ENCODE measurements around the gene WIPF1. TPM values are rescaled to one million over a fixed set of nuclear protein-coding genes. Genes with fewer than 3 reads are reported as not detected.

WIPF1 gene
- total RNA-seq, 1 donor from 2014 or later = 60.1 TPM

DNA sequence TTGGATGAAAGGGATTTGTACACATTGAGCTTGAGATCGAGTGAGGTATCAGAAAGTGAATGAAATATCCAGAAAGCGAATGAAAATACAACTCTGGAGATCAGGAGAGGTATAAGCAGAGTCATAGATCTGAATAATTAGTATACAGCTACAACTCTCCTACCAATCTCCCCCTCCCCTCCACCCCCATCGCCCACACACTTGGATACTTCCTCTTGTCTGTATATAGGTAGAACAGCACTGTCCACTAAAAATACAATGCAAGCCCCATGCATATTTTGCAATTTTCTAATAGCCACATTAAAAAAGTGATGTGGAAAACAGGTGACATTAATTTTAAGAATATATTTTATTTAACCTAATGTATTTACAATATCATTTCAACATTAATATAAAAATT is 23.7 kb upstream of the WIPF1 start:
- no peak for DNase-seq (ENCODE audit: extremely low spot score, unreplicated experiment)
- Mint-ChIP-seq H3K27me3 (ENCODE audit: unreplicated experiment) (no peaks in the 10 kb centered on the region), H3K4me3 (ENCODE audit: unreplicated experiment) (no peak overlapping the region), H3K36me3 (ENCODE audit: unreplicated experiment) (peaks cover 10% of the 10 kb centered on the region), H3K4me1 (ENCODE audit: unreplicated experiment) (peaks cover 28% of the 10 kb centered on the region), H3K9me3 (ENCODE audit: unreplicated experiment) (no peaks in the 10 kb centered on the region), H3K27ac (ENCODE audit: unreplicated experiment) (no peak overlapping the region)
- TF ChIP-seq CTCF (IDR thresholded peaks at IDR 0.05) = no peak

- Mint-ChIP-seq H3K27ac (ENCODE audit: unreplicated experiment) (no peak overlapping the region), H3K4me1 (ENCODE audit: unreplicated experiment) (peaks cover 48% of the 10 kb centered on the region), H3K9me3 (ENCODE audit: unreplicated experiment) (no peaks in the 10 kb centered on the region), H3K36me3 (ENCODE audit: unreplicated experiment) (peaks cover 4% of the 10 kb centered on the region), H3K27me3 (ENCODE audit: unreplicated experiment) (no peaks in the 10 kb centered on the region), H3K4me3 (ENCODE audit: unreplicated experiment) (no peak overlapping the region)
- DNase-seq (ENCODE audit: extremely low spot score, unreplicated experiment) = no peak
- TF ChIP-seq CTCF (IDR thresholded peaks at IDR 0.05) = no peak
Observed at GRCh38 chr2:174618179-174618578, 20.6 kb upstream of the WIPF1 start.

DNA sequence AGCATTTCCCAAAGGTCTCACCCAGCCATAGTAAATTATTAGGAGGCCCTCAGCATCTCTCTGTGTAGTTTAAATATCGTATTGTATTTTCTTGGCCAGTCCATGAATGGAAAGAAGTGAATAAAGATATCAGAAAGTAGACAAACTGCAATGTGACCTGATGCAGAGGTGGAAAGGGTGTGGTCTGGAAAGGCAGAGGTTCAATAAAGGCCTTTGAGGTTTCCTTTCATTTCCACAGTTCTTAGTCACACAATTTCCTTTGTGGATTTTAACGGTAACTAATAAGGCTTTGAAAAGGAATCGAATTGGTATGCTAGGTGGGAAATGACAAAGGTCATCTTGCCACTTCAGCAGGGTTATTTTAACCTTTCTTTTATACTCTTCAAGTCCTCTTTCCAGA is 20.1 kb upstream of the WIPF1 start:
- H3K4me3 Mint-ChIP-seq (ENCODE audit: unreplicated experiment) = no peak overlapping the region
- peaks cover 51% of the 10 kb centered on the region for H3K4me1 Mint-ChIP-seq (ENCODE audit: unreplicated experiment)
- no peak for TF ChIP-seq CTCF (IDR thresholded peaks at IDR 0.05)
- H3K27ac Mint-ChIP-seq (ENCODE audit: unreplicated experiment) = peak overlapping the region; percentile 72
- peaks cover 4% of the 10 kb centered on the region for H3K36me3 Mint-ChIP-seq (ENCODE audit: unreplicated experiment)
- no peaks in the 10 kb centered on the region for H3K9me3 Mint-ChIP-seq (ENCODE audit: unreplicated experiment)
- H3K27me3 Mint-ChIP-seq (ENCODE audit: unreplicated experiment) = no peaks in the 10 kb centered on the region
- DNase-seq (ENCODE audit: extremely low spot score, unreplicated experiment) = no peak

DNA sequence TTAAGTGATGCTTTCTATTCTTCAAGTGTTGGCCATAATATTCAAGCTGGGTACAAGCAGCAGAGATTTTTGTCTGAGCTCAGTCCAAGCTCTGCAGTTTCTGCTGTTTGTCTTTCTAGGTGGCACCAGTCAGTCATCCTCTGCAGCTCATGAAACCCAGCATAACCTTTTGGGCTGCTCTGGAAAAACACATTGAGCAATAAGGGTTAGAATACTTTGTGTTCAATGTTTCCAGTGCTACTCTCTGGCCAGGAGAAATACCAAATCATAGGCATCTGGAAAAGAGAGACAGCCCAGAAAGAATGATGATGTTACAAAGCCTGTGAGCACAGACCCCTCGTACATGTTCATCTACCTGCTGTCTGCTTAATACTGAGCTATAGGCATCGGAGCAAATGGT is 19.5 kb upstream of the WIPF1 start:
- Mint-ChIP-seq H3K36me3 (ENCODE audit: unreplicated experiment) (peaks cover 4% of the 10 kb centered on the region), H3K4me3 (ENCODE audit: unreplicated experiment) (no peak overlapping the region), H3K9me3 (ENCODE audit: unreplicated experiment) (no peaks in the 10 kb centered on the region), H3K27ac (ENCODE audit: unreplicated experiment) (peak overlapping the region; percentile 72), H3K27me3 (ENCODE audit: unreplicated experiment) (no peaks in the 10 kb centered on the region), H3K4me1 (ENCODE audit: unreplicated experiment) (peaks cover 55% of the 10 kb centered on the region)
- no peak for DNase-seq (ENCODE audit: extremely low spot score, unreplicated experiment)
- TF ChIP-seq CTCF (IDR thresholded peaks at IDR 0.05) = peak; percentile 45

DNA sequence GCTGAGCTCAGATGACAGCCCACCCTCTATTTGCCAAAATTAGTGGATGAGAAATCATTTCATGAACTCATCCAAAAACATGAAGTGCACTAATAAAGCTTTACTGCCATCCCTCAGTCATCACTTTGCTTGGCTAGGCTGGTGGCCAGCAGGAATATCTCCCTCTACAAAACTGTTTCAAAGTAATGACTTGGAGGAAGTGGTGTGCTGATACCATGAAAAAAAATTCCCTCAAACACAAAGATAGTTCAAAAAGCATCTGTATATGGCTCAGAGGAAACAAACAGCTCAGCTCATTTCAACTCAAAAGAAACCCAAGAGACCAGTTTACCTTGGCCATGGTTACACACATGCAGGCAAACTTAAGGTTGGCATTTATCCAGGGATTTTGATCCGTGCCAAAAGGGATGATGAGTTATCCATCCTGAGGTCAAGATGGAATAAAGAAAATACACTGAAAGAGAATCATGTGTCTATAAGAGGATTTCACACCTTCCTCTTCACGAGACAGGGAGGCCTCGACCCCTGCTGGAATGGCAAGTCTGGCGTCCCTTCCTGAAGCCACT is 18.4 kb upstream of the WIPF1 start:
- peaks cover 55% of the 10 kb centered on the region for H3K4me1 Mint-ChIP-seq (ENCODE audit: unreplicated experiment)
- H3K4me3 Mint-ChIP-seq (ENCODE audit: unreplicated experiment) = no peak overlapping the region
- DNase-seq (ENCODE audit: extremely low spot score, unreplicated experiment) = no peak
- no peak for TF ChIP-seq CTCF (IDR thresholded peaks at IDR 0.05)
- H3K27me3 Mint-ChIP-seq (ENCODE audit: unreplicated experiment) = no peaks in the 10 kb centered on the region
- H3K36me3 Mint-ChIP-seq (ENCODE audit: unreplicated experiment) = peaks cover 4% of the 10 kb centered on the region
- peak overlapping the region; percentile 61 for H3K27ac Mint-ChIP-seq (ENCODE audit: unreplicated experiment)
- H3K9me3 Mint-ChIP-seq (ENCODE audit: unreplicated experiment) = no peaks in the 10 kb centered on the region

Data from osteocyte (in vitro differentiated cells).